ENCODE data around the gene SYT5.
"Not testable (repeated sequence)": the region's sequence is repeated elsewhere in the genome, so short reads cannot be mapped to it uniquely, and the experiment has no call there.

The SYT5 gene

DNA sequence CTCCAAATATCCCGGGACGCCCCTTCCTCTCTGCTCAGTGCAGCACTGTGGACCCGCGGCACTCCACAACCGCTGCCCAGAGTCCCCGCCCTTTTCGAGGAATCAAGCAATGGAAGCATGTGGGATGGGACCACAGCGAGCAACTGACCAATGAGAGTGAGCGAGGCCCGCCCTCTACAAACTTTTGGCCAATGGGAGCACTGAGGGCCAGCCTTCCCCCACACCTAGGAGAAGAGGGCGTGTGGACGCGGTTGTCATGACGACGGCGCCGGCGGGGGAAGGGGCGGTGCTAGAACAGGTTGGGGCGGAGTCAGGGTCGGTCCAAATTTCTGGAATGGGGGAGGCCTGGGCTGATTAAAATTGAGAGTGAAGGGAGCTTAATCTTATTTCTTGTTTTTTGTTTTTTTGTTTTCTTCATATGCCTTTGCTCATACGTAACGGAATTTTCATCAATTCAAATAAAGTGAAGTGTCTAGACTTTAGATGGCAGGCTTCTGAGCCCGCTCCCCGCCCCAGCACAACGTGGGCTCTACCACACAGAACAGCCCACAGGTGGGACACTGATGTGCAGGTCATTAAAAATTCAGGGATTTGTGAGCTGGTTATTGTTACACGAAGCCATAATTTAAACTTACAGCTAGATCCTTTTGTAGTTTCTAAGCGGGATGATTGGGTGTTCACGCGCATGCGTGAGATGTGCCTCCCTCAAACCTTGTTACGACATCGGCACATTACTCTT, 13.4 kb downstream of the SYT5 start, which contains the start of gene DNAAF3:
Gene DNAAF3 (minus strand): TSS at position 84 of the 739 bp plus-strand sequence. CDS start 200 bp downstream, outside the sequence.
- DNase-seq, result peak; percentile 48

DNA sequence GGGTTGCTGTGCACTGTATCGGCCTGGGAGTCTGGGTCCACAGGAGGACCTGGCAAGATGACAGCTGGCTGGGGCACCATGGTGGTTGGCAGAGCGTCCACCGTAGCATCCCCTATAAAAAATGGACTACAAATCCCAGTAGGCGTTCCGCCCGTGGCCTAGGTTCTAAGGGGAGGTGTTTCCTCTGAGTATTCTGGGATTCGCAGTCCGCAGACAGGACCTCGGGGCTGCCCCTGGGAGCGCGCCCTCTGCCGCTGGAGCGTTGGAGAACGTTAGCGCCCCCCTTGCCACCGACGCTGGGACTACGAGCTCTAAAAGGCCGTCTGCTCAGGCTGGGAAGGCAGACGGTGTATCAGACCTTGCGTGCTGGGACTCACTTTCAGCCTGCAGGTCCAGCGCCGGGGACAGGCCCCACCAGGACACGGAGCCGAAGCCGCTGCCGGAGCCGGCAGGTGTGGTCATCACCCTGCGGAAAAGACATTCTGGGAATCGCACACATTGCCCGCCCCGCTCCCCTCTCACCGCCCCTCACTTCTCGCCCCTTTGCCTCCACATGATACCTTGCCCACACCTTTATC, 14.0 kb downstream of the SYT5 start:
- DNase-seq, result peak; percentile 27

DNA sequence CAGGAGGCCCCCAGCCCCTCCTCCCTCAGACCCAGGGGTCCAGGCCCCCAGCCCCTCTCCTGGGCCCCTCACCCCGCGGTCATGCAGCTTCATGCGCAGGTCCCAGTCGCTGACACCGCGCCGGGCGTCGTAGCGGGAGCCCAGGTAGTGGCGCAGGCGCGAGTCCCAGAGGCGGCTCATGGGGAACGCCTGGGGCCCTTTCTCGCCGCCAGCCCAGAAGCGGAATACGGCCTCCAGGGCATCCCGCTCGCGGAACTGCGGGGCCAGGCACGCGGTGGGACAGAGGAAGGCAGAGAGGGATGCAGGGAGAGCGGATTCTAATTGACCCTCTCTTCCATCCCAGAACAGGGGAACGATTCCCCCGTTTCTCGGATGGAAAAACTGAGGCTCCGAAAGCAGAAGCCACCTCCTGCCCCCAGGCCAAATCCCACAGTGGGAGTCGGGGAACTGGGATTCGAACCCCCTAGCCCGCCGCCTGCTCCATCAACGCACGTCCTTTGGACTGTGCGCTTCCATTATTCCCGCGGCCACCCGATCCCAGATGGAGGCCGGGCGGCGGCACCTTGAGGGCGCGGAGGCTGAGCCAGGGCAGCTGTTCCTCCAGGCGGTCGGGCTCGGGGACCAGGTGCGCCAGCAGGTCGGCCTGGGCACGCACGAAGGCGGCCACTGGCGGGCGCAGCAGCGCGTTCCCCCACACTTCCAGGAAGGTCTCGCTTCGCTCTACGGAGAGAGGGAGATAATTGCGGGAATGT, 18.3 kb downstream of the SYT5 start:
- no peak for DNase-seq

DNA sequence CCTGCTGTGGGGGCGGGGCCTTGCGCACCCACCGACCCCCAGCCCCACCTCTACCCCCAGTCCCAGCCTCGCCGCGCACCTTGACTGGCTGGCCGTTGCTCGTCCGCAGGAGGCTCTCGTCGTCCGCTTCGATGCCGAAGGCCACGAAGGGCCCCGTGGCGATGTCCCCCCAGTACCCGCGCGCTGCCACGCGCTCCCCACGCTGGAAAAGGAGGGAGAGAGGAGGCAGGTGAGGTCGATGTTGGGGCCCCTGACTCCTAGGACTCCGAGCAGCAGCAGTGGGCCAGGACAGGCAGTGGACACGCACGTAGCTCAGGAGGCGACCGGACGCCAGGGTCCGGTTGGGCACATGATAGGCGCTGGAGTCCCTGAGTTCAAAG, 19.1 kb downstream of the SYT5 start:
- no peak for DNase-seq

DNA sequence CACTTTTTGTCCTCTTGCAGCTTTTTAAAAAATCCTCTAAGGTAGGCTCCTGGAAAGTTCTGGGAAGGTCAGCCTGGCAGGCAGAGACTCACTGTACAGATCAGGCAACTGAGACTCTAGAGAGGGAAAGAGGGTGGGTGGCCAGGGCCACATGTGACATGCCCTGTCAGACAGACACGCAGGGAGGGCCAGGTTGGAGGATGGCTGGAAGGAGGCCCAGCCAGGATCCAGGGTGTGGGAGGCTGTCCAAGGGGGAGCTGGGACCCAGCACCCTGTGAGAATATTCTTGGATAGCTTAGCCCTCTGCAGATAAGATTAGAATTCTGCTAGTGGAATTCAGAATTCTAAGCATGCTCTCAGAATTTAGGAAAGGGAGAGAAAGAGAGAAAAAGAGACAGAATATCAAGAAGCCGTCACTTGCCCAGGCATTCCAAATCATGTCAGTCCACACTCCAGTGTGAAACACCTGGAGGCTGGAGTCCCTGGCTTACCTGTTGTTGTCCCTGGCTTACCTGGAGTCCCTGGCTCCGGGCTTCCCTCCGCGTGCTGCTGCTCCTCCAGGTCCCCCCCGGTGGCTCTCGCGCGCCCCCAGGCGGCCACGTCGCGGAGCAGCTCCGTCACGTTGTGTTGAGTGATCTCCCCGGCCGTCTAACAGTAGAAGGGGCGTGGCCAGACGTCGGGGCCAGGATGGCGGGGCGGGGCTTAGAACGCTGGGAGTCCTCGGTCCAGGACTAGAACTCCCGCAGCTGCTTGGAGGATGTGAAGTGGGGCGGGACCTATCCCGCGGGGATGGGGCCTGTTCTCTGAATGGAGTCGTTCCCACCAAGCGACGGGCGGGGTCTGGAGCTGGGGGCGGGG, 19.7 kb downstream of the SYT5 start:
- DNase-seq, result peak; percentile 80

DNA sequence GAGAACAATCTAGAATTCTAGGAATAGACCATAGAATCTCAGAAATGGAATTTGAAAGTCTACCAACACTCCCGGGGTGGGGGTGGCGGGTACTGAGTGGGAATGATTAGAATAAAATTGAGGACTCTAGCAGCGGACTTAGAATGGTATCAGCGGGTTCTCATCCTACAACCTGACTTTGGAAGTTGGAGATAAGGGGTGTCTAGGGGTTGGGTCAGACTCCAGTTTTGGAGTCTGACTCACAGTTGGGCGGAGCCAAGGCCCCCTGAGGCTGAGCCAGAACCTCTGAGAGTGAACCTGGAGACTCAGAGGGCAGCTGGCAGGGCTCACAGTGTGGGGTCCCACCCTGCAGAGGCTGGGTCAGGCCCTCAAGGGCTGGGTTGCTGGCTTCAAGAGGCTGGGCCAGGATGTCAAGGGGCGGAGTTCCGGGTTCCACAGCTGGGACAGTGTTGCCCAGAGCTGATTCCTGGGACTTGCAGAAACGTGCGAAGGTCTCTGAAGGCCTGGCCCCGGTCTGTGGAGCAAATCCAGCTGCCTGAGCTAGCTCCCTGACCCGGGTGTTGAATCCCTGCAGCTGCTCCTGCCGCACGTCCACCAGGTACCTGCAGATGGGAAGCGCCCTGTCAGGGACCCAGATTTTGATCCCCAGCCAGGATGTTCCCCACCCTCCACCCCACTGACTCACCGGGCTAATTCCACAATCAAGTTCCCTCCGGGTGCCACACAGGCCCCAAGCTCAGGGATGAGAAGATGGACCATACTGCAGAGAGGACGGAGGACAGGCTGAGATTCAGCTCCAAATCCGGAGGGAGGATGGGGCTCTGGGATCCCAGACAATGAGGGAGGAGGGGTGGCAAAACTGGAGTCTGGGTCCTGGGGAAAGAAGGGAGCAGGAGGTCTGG, 21.0 kb downstream of the SYT5 start:
- no peak for DNase-seq

DNA sequence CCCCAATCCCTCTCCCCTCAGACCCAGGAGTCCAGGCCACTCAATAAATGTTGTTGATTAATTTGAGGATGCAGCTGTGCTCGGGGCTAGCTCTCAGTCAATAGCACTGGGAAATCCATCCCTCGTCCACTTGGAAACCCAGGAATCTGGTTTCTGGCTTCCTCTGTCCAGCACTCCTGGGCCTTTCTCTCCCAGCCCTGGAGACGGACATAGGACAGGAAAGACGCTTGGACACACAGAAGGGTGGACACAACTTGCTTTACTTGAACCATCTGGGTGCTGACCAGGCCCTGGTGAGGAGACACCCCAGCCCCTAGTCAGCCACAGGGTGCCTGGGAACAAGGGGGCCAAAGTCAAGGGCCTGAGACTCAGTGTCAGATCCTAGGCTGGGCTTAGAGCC, 21.7 kb downstream of the SYT5 start:
- no peak for DNase-seq

DNA sequence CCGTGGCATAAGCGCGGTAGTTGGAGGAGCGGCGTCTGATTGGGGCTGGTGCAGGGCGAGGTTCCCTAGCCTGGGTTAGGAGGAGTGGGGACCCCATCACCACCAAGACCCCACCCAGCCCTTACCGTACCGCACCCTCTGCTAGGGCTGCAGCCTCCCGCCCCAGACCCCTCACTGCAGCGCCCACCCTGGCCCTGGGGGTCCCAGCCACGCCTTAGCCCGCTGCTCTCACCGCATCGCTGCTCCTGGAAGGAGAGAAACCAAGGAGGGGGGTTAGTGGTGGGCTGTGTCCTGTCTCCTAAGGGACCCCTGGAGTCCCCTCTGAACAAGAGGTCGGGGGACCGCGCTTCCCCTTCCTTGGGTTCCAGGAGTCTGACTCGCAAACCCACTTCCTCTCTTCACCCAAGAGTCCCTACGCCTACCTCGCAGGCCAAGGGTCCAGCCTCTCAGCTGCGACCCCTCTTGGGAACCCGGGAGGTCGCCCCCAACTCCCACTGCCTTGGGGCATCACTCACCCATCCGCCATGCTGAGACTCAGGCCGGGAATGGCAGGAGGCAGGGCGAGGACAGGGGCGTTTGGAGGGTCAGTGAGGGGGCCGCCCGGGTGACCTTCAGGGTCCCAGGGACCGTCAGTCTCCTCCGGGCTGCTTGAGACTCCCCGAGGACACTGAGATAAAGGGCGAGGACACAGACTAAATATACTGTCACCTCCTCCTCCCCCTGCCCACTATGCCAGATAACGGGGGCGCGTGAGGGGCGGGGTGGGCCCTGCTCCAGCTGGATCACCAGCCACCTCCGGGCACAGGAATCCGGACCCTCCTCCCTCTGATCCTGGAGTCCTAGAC, 22.8 kb downstream of the SYT5 start, which contains the start of gene TNNI3:
Gene TNNI3 (minus strand): TSS at position 669 of the 845 bp plus-strand sequence. CDS start 143 bp downstream, at position 526.
- no peak for DNase-seq

DNA sequence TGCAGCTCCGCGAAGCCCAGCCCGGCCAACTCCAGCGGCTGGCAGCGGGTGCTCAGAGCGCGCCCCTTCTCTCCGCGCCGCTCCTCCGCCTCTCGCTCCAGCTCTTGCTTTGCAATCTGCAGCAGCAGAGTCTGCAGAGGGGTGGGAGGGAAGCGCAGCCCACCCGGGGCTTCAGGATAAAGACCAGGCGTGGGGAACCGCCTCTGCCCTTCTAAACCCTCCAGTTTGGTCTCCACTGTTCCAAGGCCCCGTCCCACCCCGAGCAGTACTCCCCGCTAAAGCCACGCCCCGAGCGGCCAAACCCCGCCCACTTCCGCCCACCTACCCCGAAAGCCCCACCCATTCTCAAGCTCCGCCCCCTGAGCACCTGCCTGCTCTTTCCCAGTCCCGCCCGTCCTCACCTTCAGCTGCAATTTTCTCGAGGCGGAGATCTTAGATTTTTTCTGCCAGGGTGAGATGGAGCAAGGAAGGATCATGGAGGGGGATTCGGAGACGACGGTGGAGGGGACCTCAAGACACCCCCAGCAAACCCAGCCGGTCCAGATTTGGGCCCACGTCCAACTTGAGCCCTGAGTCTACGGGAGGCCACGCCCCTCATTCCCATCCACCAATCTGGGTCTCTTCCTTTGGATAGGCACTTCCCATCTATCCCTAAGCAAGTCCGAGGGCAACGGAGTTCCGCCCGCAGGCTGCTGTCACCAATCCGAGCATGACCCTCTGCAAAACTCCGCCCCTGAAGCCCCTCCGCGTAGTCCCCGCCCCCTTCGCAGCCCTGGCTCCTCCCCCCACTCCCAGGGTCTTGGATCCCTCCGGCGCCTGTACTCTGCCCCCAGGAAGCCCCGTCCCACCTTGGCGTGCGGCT, 23.7 kb downstream of the SYT5 start:
- no peak for DNase-seq

DNA sequence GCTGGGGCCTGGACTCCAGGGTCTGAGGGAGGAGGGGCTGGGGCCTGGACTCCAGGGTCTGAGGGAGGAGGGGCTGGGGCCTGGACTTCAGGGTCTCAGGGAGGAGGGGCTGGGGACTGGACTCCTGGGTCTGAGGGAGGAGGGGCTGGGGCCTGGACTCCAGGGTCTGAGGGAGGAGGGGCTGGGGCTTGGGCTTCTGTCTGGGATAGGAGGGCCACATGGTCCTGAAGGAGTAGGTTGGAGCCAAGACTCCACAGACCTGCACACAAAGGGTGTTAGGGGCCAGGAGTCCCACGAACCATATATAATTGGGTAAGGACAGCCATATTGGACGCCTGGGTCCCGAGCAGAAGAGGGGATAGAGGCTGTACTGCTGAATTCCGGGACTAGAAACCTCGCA, 24.3 kb downstream of the SYT5 start:
- not testable (repeated sequence) for DNase-seq

DNA sequence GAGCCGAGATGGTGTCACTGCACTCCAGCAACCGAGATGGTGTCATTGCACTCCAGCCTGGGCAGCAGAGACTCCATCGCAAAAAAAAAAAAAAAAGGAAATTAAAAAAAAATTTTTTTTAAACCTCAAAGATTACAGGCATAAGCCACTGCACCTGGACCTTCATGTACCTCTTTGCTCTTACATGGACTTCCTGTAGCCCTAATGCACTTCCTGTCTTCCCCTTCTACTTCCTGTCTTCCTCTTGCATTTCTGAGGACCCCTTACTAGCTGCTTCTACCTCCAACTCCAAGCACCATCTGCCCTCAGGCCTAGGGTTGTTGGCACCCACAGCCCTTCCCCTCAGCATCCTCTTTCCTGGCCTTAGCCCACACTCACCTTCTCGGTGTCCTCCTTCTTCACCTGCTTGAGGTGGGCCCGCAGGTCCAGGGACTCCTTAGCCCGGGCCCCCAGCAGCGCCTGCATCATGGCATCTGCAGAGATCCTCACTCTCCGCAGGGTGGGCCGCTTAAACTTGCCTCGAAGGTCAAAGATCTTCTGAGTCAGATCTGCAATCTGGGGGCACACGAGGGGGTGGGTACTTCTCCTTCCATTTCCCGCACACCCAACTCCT, 26.3 kb downstream of the SYT5 start:
- no peak for DNase-seq

DNA sequence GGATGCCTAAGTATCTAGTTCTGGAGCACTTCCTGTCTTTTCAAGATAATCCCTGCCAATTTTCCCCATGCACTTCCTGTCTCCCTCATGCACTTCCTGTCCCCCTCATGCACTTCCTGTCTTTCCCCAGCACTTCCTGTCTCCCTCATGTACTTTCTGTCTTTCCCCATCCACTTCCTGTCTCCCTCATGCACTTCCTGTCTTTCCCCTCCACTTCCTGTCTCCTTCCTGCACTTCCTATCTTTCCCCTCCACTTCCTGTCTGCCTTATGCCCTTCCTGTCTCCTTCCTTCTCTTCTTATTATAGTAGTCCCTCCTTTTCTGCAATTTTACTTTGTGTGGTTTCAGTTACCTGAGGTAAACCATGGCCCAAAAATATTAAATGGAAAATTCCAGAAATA, 28.1 kb downstream of the SYT5 start:
- DNase-seq, result no peak

DNA sequence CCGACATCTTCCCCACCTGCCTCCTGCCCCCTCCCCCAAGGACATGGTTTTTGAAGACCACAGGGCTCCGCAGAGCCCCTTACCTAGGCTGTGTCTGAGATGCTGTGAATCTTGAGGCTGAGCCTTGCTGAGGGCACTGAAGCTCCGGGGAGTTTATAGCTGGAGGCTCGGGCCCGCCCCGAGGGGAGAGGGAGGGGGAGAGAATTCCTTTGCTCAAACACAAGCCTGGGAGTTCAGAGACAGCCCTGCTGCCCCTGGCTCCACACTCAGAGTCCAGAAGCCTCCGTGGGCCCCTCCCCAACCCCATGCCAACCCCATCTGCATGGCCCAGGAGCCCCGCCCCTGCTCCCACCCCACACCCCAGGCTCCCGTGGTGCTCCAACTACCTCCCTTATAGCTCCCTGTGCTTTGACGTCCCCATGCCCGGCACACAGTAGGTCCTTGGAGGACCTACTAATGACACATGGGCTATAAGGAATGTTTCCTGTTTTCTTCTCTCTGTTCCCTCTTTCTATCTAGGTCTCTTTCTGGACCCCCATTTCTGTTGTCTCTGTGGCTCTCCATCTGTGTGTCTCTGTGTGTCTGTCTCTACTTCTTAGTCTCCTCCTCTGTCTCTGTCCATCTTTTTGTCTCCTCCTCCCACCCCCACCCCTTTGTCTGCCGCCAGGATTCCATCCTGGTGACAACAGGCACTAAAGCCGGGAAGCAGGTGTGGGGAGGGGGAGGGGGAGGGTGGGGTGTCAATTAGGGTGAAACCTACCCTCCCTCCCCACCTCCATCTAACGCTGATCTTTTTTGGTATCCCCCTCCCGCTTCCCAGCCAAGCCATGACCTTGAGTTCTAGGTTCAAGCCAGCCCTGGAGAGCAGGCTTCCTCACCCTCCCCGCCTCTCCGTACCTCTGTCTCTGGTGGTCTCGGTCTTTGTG, 30.7 kb downstream of the SYT5 start, which contains the start of gene TNNT1:
Gene TNNT1 (minus strand): TSS at position 129 of the 926 bp plus-strand sequence. CDS start 2,049 bp downstream, outside the sequence.
- no peak for DNase-seq

DNA sequence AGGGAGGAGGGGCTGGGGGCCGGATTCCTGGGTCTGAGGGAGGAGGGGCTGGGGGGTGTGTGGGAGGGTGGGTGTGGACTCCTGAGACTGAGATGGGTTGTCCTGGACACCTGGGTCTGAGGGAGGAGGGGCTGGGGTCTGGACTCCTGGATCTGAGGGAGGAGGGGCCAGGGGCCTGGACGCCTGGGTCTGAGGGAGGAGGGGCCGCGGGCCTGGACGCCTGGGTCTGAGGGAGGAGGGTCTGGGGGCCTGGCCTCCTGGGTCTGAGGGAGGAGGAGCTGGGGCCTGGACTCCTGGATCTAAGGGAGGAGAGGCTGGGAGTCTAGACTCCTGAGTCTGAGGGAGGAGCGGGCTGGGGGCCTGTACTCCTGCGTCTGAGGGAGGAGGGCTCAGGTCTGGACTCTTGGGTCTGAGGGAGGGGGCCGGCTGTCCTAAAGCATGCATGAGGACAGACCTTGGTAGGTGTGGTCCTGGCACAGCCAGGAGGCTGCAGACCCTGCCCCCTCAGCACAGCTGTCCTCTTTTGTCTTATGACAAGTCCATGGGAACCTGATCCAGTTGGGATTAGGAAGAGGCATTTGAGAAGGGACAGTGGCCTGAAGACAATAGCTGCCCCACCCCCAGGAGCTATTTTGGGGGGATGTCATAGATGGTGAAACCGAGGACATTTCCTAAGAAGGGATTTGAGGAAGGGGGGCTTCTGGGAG, 32.4 kb downstream of the SYT5 start:
- no peak for DNase-seq

DNA sequence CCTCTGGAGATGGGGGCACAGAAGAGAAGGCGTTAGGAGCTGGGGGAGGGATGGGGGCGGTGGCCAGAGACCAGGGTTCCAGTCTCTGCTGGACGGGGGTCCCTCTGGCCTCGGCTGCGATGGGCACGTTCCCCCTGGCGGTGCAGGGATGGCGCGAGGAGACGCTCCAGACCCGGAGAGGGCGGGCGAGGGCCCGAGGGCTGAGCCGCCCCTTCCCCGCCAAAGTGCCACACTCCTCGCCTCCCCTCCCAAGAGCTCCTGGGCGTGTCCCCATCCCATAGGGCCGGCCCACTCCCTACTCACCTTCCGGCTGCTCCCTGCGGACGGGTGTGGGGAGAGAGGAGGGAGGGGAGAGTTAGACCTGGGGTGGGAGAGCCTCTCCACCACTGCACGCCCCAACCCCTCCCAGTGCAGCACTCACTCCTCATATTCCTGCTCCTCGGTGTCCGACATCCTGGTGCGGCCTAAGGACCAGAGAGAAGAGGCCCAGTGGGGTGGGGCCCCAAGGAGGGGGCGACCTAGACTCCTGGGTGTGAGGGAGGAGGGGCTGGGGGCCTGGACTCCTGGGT, 33.3 kb downstream of the SYT5 start:
- DNase-seq, result no peak

DNA sequence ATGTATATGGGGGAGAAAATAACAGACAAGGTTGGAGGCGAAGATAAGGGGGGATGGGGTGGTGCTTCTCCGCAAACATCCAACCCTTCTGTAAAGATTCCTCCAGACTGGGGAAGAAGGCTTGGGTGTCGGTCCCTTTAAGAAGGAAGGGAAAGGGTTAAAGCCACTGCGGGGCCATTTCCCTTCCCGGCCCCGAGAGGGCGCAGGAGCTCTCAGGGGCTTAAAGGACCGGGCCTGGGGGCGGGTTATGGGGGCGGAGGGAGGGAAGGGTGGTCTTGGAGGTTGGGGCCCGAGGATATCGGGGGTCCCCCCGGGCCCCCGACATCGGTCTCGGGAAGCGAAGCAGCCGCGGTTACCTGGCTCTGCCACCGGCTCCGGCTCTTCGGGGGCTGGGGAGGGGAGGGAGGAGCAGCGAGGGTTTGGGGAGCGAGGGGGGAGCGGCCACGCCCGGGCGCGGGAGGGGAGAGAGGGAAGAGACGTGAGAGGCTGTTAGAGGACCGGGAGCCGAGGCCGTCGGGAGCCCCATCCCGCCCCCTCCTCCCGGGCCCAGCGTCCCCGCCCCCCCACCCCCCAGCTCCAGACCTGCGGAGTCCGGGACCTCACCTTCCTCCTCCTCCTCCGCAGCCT, 33.9 kb downstream of the SYT5 start:
- DNase-seq, result no peak

DNA sequence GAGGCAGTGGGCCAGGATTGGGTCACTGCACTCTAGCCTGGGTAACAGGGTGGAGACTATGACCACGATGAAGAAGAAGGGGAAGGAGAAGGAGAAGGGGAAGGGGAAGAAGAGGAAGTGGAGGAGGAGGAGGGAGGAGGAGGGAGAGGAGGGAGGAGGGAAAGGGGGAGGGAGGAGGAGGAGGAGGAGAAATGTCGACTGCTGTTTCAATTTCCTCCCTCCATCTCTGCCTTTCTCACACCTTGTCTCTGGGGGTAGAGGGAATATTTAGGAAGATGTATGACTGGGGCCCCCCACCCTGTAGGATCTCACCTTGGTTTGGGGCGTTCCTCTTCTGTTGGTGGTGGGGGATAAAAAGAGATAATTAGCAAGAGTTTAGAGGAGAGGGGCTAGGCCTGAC, 34.9 kb downstream of the SYT5 start:
- no peak for DNase-seq
